ENCODE results near the gene SNIP1.
A peak's percentile ranks its signal among the peaks of the same experiment; 100 is the strongest.
"Not testable (repeated sequence)": the region's sequence is repeated elsewhere in the genome, so short reads cannot be mapped to it uniquely, and the experiment has no call there.

The SNIP1 gene

DNA sequence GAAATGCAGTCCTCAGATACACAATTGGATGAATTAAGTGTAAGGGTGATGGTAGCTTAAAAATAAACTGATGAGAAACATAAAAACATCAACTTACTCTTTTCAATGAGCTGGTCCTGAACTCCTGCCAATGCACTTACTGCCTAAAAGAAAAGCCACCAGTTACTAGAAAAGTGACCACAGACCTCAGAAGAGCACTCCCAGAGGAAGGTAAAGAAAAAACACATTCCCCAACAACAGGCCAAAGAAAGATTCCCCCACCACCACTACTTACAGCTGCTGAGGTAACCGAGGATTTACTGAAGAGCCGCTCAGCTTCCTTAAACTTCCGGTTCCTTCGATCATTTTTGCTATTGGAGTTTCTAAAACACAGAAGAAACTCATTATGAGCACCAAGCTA, 44.9 kb downstream of the SNIP1 start:
- DNase-seq: no peak

GRCh38 chr1:37506740-37507139, 47.4 kb downstream of the SNIP1 start:
- DNase-seq: no peak

- DNase-seq: not testable (repeated sequence)
Observed at GRCh38 chr1:37502791-37503190, 51.3 kb downstream of the SNIP1 start.

DNA sequence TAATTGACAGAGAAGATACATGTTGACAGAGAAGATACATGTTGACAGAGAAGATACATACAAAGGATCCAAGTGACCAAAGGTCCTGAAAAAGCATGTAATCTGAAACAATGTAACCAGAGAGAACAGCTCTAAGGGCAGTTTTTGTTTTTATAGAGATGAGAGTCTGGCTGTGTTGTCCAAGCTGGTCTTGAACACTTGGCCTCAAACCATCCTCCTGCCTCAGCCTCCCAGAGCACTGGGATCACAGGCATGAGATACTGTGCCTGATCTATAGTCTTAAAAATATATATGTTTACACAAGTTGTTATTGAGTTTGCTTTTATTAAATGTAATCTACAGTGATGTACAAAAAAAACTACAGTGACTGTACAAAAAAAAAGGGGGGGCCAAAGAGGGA, 52.0 kb downstream of the SNIP1 start:
- no peak for DNase-seq

DNA sequence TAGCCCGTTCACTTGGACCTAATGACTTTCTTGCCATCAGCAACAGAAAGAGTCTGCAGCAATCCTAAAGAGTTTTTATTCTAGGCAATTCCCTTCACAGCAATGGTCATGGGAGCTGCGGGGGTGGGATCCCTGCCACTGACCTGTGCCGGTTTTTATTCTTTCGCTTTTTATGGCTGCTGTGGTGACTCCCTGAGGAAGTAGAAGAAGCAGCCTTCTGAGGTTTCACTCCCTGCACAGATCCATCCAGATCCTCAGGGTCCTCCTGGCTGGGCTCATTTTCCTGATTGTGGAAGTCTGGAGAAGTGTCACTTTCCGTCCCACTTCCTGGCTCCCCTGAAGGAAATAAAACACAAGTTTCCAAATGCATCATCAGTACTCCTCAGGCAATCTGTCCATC, 52.4 kb downstream of the SNIP1 start:
- no peak for DNase-seq

DNA sequence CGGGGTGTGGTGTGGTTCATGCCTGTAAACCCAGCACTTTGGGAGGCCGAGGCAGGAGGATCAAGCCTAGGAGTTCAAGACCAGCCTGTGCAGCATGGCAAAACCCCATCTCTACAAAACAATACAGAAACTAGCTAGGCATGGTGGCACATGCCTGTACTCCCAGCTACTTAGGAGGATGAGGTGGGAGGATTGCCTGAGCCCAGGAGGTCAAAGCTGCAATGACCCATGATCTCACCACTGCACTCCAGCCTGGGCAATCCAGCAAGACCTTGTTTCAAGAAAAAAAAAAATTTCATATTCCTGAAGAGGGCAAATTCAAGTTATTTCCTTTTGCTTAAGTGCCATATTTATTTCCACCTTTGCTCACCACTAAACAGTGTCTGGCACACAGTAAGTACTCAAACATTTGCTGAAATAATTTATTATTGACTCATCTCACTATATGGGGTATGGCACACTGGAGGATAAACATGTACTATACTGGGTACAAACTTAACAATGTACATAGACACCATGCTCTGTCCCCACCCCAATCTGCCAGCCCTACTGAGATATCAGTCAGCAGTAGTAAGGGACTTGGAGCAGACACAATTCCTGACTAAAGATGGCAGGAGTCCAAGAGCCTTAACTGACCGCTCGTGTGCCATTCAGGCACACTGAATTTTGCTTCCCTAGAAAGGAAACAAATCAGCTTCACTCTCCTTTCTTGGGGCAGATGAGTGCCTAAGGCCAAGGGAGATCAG, 55.0 kb downstream of the SNIP1 start:
- DNase-seq: no peak

DNA sequence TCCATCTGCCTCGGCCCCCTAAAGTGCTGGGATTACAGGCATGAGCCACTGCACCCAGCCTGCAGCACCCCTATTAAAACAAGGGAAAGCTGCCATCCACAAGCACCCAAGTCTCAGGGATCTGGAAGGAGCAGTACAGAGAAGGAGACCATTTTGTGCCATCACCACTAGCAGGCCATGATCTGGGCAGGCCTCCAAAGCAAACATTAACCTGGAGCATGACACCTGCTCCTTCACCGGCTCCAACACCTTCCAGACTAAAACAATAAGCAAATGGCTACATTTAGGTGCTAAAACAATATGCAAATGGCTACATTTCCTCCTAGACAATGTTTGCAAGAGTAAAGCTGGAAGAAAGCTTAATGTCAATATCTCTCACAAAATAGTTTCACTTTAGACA, 56.3 kb downstream of the SNIP1 start:
- DNase-seq: no peak

GRCh38 chr1:37495875-37496274, 58.2 kb downstream of the SNIP1 start:
- DNase-seq: no peak

GRCh38 chr1:37493336-37494098, 60.6 kb downstream of the SNIP1 start:
- DNase-seq: no peak

DNA sequence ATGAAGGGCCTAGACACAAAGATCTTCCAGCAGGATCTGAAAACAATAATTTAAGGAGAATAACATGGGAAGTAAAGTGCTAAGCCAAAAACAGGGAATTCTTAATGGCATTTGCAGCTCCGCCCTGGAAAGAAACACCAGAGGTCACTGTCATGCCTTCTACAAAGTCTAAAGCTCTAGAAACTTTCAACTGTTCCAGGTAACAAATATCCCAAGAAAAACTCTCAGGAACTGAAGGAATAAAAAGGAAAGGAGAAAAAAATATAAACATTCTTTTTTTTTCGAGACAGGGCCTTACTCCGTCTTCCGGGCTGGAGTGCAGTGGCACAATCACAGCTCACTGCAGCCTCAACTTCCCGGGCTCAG, 66.5 kb downstream of the SNIP1 start:
- DNase-seq: no peak

DNA sequence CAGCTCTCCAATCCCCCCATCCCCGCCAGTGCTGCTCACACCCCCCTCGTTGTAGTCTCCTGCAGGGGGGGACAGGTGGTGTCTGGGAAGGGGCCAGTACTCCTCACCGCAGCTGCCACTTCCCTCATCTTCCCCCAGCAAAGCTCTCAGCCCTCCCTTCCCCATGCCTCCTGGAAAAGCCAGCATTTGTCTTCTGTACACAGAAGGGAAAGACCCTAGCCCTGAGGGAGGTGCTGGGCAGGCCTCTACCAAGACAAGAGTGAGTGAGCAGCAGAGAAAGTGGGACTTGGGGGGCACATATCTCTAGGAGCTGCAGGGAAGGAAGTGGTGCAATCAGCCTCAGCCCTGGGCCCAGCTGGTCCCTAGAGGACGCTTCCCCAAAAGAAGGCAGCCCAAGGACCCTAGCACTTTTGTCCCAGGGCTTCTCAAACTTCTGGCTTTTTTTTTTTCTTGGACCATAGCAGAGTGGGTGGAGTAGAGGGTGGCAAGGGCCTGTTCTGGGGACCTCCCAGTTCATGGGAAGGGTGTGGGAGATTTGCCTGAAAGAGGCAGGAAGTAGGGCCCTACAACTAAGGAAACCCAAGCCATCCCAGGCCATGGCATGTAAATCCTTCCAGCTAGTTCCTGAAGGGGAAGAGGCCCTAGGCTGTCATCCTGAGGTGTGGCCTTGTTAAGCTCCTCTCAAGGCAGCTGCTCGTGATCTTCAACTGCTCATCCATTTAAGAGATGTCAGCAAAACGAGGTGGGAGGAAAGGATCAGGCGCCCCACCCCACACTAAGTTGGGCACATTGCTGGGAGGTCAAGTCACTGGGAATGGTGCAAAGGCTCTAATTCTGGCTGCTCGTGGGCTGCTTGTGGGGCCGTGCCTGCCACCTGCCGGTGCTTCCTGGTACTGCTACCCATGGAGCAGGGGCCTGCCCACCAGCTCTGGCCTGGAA, 67.1 kb downstream of the SNIP1 start:
- DNase-seq: peak; percentile 84

DNA sequence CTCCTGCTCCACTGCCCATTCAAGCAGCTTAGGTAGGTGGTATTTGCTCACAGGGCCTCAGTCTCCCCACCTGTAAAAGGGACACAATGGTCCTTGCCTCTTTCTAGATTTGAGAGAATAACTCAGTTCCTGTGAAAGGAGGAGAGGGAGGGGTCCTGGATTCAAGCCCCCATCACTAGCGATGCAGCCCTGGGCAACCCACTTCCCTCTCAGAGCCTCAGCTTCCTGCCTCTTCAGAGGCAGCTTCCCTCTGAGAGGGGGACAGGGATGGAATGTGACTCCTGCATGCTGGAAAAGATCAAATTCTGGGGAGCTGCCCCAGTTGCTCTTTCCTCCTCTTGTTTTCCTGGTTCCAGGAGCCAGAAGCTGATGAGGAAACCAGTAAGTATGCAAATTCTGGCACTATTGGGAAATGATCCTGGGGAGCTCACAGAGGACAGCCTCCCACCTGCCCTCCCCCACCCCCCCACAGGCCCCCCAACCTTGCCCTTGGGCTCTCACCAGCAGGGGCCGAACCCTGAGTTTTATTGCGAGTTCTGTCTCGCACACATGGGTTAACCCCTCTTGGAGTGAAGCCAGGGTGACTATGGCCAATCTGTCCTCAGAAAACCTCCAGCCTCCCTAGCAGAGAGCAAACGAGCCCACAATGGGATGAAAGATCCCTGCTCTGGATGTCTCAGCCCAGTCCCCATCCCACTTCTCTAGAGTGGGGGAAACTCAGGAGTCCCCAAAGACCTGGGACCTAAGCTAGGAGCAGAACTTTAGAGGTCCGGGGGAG, 68.0 kb downstream of the SNIP1 start:
- DNase-seq: no peak
